Amygdala (tissue), 56 donors: ENCODE measurements around the gene CCL17.
"Not testable (repeated sequence)": the region's sequence is repeated elsewhere in the genome, so short reads cannot be mapped to it uniquely, and the experiment has no call there.

Experiments
- DNase-seq, 56 donors: peaks; one replicate each; lab custom pipeline; 2025; lab: John Stamatoyannopoulos, UW

The CCL17 gene

DNA sequence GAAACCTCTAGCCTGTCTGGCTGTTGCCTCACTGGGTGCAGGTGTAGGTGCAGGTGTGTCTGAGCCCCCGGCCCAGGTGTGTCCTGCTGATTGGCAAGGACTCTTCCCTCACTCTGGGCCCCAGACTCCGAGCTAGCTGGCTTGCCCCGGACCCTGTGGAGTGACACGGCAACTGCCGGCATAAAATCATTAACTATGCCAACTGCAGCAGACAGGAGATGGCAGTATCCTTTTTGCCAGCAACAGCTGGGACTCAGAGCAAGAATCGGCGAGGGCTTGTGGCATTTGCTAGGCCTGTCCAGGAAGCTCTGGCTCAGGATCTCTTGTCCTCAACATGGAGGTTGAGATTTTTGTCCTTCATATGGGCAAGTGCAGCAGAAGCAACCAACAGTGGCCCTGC lies 21.8 kb downstream of the CCL17 start:
- DNase-seq, result no peak

DNA sequence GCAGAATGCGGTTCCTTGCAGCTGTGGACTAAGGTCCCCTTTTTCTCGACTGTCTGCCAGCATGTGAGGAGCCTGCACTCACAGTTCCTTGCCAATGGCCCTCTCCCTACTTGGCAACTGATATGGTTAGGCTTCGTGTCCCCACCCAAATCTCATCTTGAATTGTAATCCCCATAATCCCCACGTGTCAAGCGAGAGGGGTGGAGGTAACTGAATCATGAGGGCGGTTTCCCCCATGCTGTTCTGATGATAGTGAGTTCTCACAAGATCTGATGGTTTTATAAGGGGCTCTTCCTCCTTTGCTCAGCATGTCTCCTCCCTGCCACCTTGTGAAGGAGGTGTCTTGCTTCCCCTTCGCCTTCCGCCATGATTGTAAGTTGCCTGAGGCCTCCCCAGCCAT lies 22.7 kb downstream of the CCL17 start:
- DNase-seq, result no peak

DNA sequence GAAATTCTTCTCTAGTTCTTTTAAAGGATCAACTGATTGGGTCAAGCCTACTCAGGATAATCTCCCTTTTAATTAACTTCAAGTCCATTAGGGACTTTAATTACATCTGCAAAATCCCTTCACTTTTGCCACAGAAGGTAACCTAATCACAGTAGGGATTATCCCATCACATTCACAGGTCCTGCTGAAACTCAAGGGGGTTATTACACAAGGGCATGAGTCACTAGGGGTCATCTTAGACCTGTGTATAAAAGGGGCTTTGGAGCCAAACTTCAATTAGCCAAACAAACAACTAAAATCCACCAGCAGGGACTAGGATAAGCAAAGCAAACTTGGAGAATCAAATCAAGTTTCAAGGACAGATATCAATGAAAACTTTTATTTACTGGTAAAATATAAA lies 23.3 kb downstream of the CCL17 start:
- DNase-seq, result no peak

DNA sequence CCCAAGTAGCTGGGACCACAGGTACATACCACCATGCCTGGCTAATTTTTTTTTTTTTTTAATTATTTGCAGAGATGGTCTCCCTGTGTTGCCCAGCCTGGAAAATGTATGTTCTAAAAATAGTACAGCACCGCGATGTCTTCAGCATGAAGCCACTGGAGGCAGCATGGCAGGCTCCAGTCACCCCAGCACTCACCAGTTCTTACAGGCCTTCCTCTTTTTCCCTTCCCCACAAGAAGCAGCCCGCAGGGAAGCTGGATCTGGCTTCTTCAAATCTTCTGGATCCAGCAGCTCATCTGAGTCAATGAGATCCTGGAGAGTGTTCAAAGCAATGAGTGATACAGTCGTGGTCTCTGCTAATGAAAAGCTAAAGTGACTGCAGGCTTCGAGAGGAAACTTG lies 26.4 kb downstream of the CCL17 start:
- no peak for DNase-seq

DNA sequence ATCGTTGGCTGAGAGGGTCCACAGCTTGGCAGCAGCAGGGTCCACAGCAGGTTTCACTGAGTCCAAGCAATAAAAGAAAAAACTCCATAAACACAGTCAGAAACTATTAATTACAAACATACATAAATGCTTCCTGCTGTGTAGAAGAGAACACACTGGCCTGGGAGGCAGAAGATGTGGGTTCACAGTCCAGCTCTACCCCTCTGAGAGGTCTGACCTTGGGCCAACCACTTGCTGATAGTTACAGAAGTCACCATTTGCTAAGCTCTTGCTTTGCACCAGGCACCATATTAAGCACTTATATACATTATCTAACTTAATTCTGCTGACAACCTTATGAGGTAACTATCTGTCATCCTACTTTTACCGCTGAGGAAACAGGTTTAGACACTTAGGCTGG lies 27.9 kb downstream of the CCL17 start:
- DNase-seq, result no peak

DNA sequence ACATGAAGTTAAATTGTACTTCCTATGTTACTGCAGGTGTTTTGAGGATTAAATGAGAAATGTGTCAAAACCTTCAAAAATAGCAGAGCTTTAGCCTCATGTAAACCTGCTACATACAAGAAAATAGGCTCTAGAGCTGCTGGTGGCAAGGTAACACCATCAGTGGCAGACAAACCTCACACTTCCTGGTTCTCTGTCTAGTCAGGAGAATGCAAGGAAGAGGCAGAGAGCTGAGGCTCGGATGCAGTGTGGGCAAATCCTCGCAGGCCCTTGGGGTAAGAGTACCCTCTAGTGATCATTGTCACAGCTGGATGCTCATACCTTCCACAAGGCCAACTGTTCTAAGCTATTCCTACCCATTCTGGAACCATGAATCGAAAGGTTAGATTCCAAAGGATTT lies 28.4 kb downstream of the CCL17 start:
- no peak for DNase-seq

DNA sequence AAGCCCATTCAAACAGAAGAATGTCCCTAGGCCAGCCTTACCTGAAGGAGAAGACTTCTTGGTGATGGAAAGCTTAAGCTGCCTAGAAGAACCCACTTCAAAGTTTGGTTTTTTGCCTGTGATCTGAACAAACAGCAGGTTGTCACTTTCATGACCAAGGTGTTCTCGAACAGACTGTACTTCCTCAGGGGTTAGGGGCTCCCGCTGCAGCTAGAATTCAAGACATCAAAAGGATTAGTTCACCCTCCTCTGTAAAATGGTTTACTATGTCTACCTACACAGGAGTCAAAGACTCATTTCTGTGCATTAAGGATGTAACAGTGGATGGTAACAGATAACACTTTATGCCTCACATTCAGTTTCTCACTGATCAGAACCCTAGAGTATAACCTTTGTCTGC lies 29.4 kb downstream of the CCL17 start:
- DNase-seq, result no peak

DNA sequence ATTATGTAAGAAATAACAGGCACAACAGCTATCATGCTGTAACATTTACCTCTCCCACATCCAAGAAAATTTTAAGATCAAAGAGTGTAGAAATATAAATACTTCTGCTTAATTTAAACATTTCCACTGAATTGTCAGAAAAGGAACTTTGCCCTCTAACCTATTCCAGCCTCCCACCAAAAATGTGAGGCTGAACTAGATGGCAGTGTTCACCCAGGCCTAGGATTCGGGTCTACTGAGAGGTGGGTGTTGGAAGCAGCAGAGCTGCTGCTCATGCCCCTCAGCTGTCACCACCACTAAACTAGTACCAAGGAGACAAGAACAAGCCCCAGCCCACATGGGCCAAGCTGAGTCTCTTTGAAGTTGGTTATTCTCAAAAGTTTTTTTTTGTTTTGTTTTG lies 31.3 kb downstream of the CCL17 start:
- no peak for DNase-seq

DNA sequence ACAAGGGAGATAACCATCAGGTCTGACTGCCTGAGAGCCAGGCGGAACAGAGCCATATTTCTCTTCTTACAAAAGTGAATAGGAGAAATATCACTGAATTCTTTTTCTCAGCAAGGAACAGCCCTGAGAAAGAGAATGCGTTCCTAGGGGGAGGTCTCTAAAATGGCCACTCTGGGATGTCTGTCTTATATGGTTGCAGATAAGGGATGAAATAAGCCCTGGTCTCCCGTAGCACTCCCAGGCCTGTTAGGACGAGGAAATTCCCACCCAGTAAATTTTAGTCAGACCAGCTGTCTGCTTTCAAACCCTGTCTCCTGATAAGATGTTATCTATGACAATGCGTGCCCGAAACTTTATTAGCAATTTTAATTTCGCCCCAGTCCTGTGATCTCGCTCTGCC lies 35.4 kb downstream of the CCL17 start:
- DNase-seq, result not testable (repeated sequence)

DNA sequence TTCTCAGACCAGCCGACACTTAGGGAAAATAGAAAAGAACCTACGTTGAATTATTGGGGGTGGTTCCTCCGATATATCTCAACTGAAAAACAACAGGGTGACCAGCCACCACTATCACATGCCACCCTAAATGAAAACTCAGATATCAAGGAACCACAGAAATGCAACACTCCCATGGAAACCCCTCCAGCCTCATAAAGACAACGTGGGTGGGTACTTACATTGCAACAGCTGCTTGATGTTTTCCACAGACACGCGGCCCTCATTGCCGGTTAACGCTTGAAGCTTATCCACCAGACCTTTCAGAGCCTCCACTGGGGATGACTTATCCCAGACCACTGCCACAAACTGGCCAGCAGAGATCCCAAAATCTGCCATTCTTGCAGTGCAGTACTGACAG lies 36.0 kb downstream of the CCL17 start:
- DNase-seq, result not testable (repeated sequence)

DNA sequence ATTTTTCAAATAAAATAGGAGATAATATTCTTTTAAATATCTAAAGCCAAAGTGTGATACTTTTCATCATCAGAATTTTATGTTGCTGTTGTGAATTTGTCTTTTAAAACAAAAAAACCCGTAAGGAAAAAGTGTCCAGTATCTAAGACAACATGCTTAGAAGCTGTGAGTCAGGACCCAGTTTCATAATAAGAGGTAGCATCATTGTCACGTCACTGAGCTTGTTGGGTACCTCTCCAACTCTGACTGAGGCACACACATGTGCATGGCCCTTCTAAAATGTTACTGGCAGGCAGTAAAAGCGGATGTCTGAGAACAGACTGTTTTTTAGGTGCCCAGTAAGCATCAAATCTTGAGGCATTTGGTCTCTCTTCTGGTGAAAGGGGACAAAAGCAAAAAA lies 40.1 kb downstream of the CCL17 start:
- DNase-seq, result no peak

DNA sequence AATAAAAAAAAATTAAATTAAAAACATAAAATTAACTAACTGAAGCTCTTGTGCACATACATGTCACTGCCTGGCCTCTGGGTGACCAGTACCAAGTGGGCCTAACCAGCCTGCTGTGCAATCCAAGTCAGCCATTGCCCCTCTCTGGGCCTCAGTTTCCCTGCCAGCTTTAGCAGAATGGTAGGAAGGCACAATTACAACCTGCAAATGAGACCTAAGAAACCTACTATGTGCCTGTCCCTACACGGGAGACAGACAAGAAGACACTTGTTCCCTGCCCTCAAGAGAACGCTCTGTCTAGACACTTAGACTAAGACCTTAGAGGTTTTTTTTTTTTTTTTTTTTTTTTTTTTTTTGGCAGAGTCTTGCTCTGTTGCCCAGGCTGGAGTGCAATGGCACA lies 40.9 kb downstream of the CCL17 start:
- DNase-seq, result no peak

DNA sequence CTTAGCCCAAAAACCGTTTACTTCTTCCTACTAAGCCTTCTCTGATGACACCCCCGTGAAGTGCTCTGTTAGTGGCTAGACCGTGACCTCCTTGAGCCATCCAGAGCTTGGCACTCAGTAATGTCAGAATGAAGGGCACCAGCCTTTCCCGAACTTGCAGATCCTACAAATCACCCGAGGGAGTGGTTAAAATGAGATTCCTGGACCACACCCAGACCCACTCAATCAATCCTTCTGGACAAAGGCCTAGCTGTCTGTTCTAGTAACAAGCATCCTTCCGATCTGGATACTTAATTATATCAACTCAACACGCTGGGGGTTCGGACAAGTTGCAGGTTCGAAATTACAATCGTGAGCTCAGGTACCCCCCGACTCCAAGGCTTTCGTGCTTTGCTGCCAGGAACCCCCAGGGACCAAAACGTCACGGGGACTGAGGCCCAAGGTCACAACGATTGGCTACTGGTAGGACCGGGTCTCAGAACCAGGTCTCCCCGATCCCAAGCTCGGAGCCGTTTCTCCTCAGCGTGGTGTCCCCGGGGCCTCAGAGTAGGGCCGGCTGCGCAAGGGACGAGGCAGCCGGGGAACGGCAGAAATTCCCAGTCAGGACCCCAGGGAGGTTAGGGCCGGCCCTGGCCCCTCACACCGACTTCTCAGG lies 42.1 kb downstream of the CCL17 start:
- peak in 1 of 56 donors; percentile 53 for DNase-seq

DNA sequence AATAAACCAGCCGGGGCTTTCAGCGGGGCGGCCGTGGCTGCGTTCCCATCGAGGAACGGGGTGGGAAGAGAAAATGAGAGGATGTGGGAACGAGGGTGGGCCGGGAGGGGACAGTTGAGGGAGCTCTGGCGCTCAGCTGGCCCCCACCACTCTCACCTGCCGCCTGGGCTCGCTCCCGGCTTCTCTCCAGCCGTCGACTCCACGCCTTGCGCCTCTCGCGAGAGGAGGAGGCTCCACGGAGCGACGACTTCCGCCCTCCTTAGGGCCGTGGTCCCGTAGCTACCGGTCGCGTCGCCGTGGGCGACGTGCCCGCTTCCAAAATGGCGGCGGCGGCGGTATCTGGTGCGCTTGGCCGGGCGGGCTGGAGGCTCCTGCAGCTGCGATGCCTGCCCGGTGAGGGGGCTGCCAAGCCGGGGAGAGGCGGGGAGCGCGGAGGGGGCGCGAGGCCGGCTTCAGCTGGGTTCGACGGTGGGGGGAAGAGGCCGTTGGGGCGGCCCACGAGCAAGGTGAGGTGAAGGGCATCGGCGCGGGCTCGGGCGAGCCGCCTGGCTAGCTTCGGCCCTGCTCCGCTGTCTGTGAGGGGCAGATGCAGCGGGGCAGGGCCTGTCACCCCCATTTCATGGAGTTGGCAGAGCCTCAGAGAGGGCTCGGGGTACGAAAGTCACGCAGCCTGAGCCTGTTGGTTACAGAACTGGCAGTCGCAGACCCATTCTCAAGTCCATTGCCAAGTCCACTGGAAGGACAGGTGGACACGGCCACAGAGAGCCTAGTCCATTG lies 42.8 kb downstream of the CCL17 start, which contains the start of the genes CIAPIN1 and COQ9:
Gene CIAPIN1, minus strand, starts transcription at position 200 of the 777 bp plus-strand sequence. CDS start 6,457 bp downstream, outside the sequence.
Gene COQ9, plus strand, starts transcription at position 294 of the 777 bp plus-strand sequence. Its CDS starts 27 bp downstream, at position 321.
- DNase-seq, result peak in 55 of 56 donors; percentile 23 to 92 (median 76)

DNA sequence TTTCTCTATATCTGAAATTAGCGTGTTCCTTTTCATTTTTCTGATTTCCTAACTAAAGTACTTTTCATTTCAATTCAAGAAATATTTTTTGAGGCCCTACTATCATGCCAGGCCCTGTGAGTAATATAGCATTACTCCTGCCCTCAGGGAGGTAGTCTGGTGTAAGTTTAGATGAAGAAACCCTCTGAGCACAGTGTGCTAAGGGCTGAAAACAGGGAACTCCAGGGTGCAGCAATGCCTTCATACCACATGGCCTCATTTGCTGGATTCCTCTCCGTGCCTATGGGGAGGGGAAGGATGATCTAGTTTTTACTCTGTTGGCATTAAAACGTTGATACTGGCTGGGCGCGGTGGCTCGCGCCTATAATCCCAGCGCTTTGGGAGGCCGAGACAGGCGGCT lies 47.5 kb downstream of the CCL17 start:
- no peak for DNase-seq

DNA sequence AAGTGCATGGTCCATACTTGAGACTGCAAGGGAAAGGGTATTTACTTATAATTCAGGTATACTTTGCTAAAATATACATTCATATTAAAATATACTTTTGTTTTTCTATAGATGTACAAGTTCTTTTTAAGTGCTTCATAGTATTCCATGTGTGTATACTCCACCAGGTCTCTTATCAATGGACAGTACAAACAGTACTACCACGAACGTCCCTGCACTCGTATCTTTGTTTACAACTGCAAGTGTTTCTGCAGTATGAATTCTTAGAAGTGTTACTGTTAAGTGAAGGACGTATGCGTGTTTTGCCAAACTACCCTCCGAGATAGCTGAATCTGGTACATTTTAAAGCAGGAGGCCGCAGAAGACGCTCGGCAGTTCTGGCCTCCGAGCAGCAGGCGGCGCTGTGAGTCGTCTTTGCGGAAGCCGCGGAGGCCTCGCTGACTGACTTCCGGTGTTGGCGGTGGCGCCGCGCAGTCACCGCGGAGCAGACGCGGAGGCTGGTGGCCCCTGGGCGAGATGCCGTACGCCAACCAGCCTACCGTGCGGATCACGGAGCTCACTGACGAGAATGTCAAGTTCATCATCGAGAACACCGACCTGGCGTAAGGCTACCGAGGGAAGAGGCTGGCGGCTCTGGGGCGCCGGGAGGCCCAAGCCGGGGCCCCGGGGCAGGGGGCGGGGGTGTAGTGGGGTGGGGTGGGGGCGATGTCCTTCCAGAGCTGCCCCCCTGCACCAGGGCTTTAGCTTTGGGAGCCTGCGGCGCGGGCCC lies 57.8 kb downstream of the CCL17 start, which contains the start of gene POLR2C:
Gene POLR2C, plus strand, starts transcription at position 471 of the 769 bp plus-strand sequence. Its CDS starts 46 bp downstream, at position 517.
- DNase-seq, result peak in 54 of 56 donors; percentile 22 to 89 (median 69)

DNA sequence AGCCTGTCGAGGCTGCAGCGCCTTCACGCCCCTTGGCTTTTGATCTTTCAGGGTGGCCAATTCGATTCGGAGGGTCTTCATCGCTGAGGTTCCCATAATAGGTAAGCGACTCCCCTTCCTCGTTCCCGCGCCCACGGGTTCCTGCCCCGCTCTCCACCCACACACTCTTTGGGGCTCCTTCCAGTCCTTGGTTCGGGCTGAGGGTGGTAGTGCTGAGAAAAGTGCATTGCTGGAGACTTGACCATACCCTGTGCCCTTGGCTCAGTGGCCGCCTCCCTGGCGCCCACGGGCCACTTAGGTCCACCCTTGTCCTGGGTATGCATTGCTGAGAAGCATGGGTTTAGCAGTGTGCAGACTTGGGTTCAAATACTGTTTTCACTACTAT lies 58.4 kb downstream of the CCL17 start:
- no peak for DNase-seq

DNA sequence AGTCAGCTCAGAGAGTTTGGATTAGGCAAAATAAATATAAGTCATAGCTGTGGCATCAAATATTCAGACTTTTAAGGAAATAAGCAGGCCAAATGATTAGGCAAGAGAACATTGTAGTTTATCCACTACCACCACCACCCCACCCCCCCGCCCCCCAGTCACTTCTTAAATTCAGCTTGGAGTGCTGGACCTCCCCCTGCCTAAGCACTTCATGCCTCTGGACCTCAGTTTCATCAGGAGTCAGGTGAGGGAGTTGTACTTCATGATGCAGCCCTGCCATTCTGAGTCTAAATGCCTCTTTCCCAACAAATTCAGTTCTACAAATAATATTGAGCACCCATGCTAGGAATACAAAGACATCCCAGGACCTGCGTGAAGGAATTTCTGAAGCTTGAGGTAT lies 60.0 kb downstream of the CCL17 start:
- no peak for DNase-seq
